ENCODE results near the gene XIRP2.

- no peak for TF ChIP-seq SREBF2 (IDR thresholded peaks at IDR 0.05)
- TF ChIP-seq POLR2AphosphoS2 (conservative IDR thresholded peaks at IDR 0.05; ENCODE audit: low read length) = no peak
- no peak for TF ChIP-seq ZSCAN20 (CRISPR knock-in tag; IDR thresholded peaks at IDR 0.05)
- TF ChIP-seq POLR2A (IDR thresholded peaks at IDR 0.05; ENCODE audit: low read length) = no peak
- no peak for TF ChIP-seq CTCF (IDR thresholded peaks at IDR 0.05)
- TF ChIP-seq SMC3 (IDR thresholded peaks at IDR 0.05) = no peak
- TF ChIP-seq CBX2 (IDR thresholded peaks at IDR 0.05; ENCODE audit: borderline replicate concordance, low read depth) = no peak
- no peak for TF ChIP-seq RARB (CRISPR knock-in tag; IDR thresholded peaks at IDR 0.05)
- no peak for TF ChIP-seq MYC (IDR thresholded peaks at IDR 0.05; ENCODE audit: borderline replicate concordance, low read length)
Measured at GRCh38 chr2:167196461-167197252, 308.4 kb downstream of the XIRP2 start.
